Loucy (cell line): Measurements from ENCODE around the gene BPIFB2.
A peak's percentile ranks its signal among the peaks of the same experiment; 100 is the strongest.

Source experiments
- H2AFZ ChIP-seq: fragments of 200-600 bp; sonication (generic); 2 replicates; pipeline ENCODE4 v1.6.0; 2016; ENCODE audit warnings: antibody characterized with exemption, mild to moderate bottlenecking, low read length, moderate library complexity
- H3F3A ChIP-seq: fragments of 200-600 bp; 2 replicates; pipeline ENCODE4 v1.6.0; 2016; ENCODE audit warnings: antibody characterized with exemption, low read depth, mild to moderate bottlenecking
- H3K27me3 ChIP-seq: fragments of 200-600 bp; sonication (generic); 2 replicates; pipeline ENCODE4 v1.6.1; 2014; ENCODE audit warnings: low read length, mild to moderate bottlenecking; ENCODE audit not compliant: insufficient read depth, poor library complexity, severe bottlenecking
- H3K36me3 ChIP-seq: fragments of 200-600 bp; sonication (generic); 2 replicates; pipeline ENCODE4 v1.6.1; 2016; ENCODE audit warnings: low read length; ENCODE audit not compliant: insufficient read depth
- H3K4me1 ChIP-seq: fragments of 200-600 bp; sonication (generic); 2 replicates; pipeline ENCODE4 v1.5.1; 2014; ENCODE audit warnings: low read length, mild to moderate bottlenecking; ENCODE audit not compliant: insufficient read depth, poor library complexity, severe bottlenecking
- H3K4me2 ChIP-seq: fragments of 200-600 bp; sonication (generic); 2 replicates; pipeline ENCODE4 v1.6.0; 2014; ENCODE audit warnings: antibody characterized with exemption, low read length, low read depth, mild to moderate bottlenecking; ENCODE audit not compliant: poor library complexity, severe bottlenecking
- H3K4me3 ChIP-seq: fragments of 200-600 bp; sonication (generic); 2 replicates; pipeline ENCODE4 v1.5.1; 2014; ENCODE audit warnings: low read length, mild to moderate bottlenecking, mixed read lengths; ENCODE audit not compliant: poor library complexity, severe bottlenecking
- H3K79me2 ChIP-seq: fragments of 200-600 bp; sonication (generic); 2 replicates; pipeline ENCODE4 v1.6.1; 2014; ENCODE audit warnings: low read length; ENCODE audit not compliant: insufficient read depth
- H3K9ac ChIP-seq: fragments of 200-600 bp; sonication (generic); 2 replicates; pipeline ENCODE4 v1.6.0; 2014; ENCODE audit warnings: mild to moderate bottlenecking, low read depth, low read length, moderate library complexity; ENCODE audit not compliant: poor library complexity, severe bottlenecking
- H3K9me2 ChIP-seq: fragments of 200-600 bp; sonication (generic); replicated peaks from 2 replicates; pipeline ENCODE4 v1.6.1; 2016; ENCODE audit warnings: low read depth, low read length, mixed read lengths
- H3K9me3 ChIP-seq: fragments of 200-600 bp; sonication (generic); 2 replicates; pipeline ENCODE4 v1.6.1; 2014; ENCODE audit warnings: mild to moderate bottlenecking, antibody characterized with exemption, low read length, low read depth; ENCODE audit not compliant: insufficient read depth
- H4K20me1 ChIP-seq: fragments of 200-600 bp; sonication (generic); 2 replicates; pipeline ENCODE4 v1.6.0; 2014; ENCODE audit warnings: antibody characterized with exemption, low read length, mild to moderate bottlenecking; ENCODE audit not compliant: insufficient read depth, poor library complexity, severe bottlenecking
- CTCF ChIP-seq: fragments of 200-600 bp; sonication (generic); conservative IDR thresholded peaks from 2 replicates; pipeline ENCODE4 v1.5.1; 2014; ENCODE audit warnings: mild to moderate bottlenecking, antibody characterized with exemption, low read length
- EZH2phosphoT487 ChIP-seq: fragments of 200-600 bp; IDR thresholded peaks from 2 replicates; pipeline ENCODE4 v1.6.1; 2018; ENCODE audit warnings: antibody characterized with exemption, mild to moderate bottlenecking, moderate library complexity, borderline replicate concordance

BPIFB2 gene

DNA sequence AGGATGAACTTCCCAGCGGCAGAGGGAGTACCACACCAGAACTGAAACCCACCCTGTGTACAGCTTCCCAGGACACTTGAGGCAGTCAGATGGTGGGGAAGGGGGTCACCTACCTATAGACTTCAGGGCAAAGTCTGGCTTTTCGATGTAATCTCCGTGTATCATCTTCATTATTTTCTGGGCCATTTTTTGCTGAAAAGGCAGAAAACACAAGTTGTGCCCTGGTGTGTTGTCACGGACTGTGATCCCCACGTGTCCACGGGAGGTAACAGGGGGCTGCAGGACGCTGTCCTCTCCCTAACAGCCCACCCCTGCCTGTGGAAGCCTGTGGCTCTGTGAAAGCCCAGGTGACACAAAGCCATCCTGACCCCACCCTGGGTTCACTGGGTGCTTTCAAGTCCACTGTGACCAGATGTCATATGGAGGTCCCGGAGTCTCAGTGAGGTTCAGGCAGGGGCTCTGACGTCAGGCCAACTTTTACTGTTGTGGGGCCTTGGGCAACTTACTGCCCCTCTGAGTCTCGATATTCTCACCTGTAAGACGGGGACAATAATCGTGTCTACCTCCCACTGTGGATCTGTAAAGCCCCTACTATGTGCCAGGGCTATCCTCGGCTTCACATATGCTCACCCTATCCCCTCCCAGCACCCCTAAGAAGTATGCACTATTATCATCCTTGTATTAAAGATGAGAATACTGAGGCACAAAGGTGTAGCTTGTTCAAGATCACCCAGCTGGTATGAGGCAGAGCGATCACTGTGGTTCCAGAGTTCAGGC is 17.8 kb upstream of the BPIFB2 start:
- Histone ChIP-seq H4K20me1 (no peaks in the 10 kb centered on the region), H3K79me2 (no peaks in the 10 kb centered on the region), H3K9me3 (no peaks in the 10 kb centered on the region), H3K9ac (no peak overlapping the region), H3K27me3 (no peaks in the 10 kb centered on the region), H3K36me3 (no peaks in the 10 kb centered on the region), H3K4me1 (peaks cover 24% of the 10 kb centered on the region), H3F3A (no peaks in the 10 kb centered on the region), H3K9me2 (no peaks in the 10 kb centered on the region), H3K4me3 (no peak overlapping the region), H3K4me2 (no peak overlapping the region), H2AFZ (no peak overlapping the region)
- TF ChIP-seq CTCF = no peak
- no peak for TF ChIP-seq EZH2phosphoT487

DNA sequence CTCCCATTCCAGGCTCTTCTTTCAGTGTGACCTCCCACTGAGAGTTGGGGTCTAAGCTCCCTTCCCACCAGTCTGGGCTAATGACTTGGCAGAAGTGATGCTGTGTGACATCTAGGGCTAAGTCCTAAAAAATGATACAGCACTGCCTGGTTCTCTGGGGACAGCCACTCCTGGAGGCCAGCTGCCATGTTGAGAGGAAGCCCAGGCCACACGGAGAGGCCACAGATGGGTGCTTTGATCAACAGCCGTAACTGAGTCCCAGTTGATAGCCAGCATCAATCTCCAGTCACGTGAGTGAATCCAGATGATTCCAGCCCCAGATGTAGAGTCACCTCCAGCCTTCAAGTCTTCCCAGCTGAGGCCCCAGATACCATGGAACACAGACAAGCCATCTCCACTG is 17.1 kb upstream of the BPIFB2 start:
- Histone ChIP-seq H3K36me3 (no peaks in the 10 kb centered on the region), H3K9ac (no peak overlapping the region), H3F3A (no peaks in the 10 kb centered on the region), H3K79me2 (no peaks in the 10 kb centered on the region), H2AFZ (no peak overlapping the region), H3K9me2 (no peaks in the 10 kb centered on the region), H3K27me3 (no peaks in the 10 kb centered on the region), H4K20me1 (no peaks in the 10 kb centered on the region), H3K9me3 (peaks cover 6% of the 10 kb centered on the region; the same call in 1 of the 2 replicates), H3K4me3 (no peak overlapping the region), H3K4me2 (peak overlapping the region; percentile 45), H3K4me1 (peaks cover 24% of the 10 kb centered on the region)
- no peak for TF ChIP-seq CTCF
- TF ChIP-seq EZH2phosphoT487 = no peak

GRCh38 chr20:32991383-32991782 is 16.1 kb upstream of the BPIFB2 start:
- TF ChIP-seq CTCF = no peak
- no peak for TF ChIP-seq EZH2phosphoT487
- H3K79me2 ChIP-seq = no peaks in the 10 kb centered on the region
- H3K9me2 ChIP-seq = no peaks in the 10 kb centered on the region
- peaks cover 9% of the 10 kb centered on the region; the same call in 1 of the 2 replicates for H3K9me3 ChIP-seq
- H3K4me2 ChIP-seq = peak overlapping the region; percentile 45
- H2AFZ ChIP-seq = no peak overlapping the region
- peak overlapping the region; percentile 29 for H3K9ac ChIP-seq
- peaks cover 24% of the 10 kb centered on the region for H3K4me1 ChIP-seq
- no peaks in the 10 kb centered on the region for H3K27me3 ChIP-seq
- no peaks in the 10 kb centered on the region for H4K20me1 ChIP-seq
- no peaks in the 10 kb centered on the region for H3K36me3 ChIP-seq
- no peaks in the 10 kb centered on the region for H3F3A ChIP-seq
- H3K4me3 ChIP-seq = no peak overlapping the region
